Mesendoderm (in vitro differentiated cells): ENCODE data around the gene CARD10.
A peak's percentile ranks its signal among the peaks of the same experiment; 100 is the strongest.
"Not testable (repeated sequence)": the region's sequence is repeated elsewhere in the genome, so short reads cannot be mapped to it uniquely, and the experiment has no call there.

ENCODE experiments used
- DNase-seq: peaks from one replicate; pipeline ENCODE4 v3.0.0; 2013
- H2AK5ac ChIP-seq: 2 replicates; pipeline ENCODE4 v1.6.1; 2013; ENCODE audit warnings: low read length, inconsistent platforms
- H2BK120ac ChIP-seq: 2 replicates; pipeline ENCODE4 v1.6.1; 2013; ENCODE audit warnings: low read depth, mild to moderate bottlenecking, low read length, moderate library complexity, mixed read lengths
- H2BK15ac ChIP-seq: replicated peaks from 2 replicates; pipeline ENCODE4 v1.6.1; 2013; ENCODE audit warnings: low read depth, mild to moderate bottlenecking, moderate library complexity
- H2BK5ac ChIP-seq: 2 replicates; pipeline ENCODE4 v1.6.1; 2013; ENCODE audit warnings: low read length, inconsistent platforms
- H3K18ac ChIP-seq: 2 replicates; pipeline ENCODE4 v1.6.1; 2013; ENCODE audit warnings: mild to moderate bottlenecking, low read length, mixed read lengths
- H3K23ac ChIP-seq: one replicate; pipeline ENCODE4 v1.6.1; 2013; ENCODE audit warnings: low read length
- H3K27ac ChIP-seq: 2 replicates; pipeline ENCODE4 v1.5.1; 2013; ENCODE audit warnings: low read depth, mild to moderate bottlenecking, inconsistent platforms, low read length, moderate library complexity
- H3K27me3 ChIP-seq: 2 replicates; pipeline ENCODE4 v1.6.1; 2013; ENCODE audit warnings: low read length, control low read depth, mild to moderate bottlenecking, inconsistent platforms; ENCODE audit not compliant: insufficient read depth, poor library complexity
- H3K36me3 ChIP-seq: 2 replicates; pipeline ENCODE4 v1.6.1; 2013; ENCODE audit warnings: low read length, inconsistent platforms; ENCODE audit not compliant: control insufficient read depth, insufficient read depth
- H3K4ac ChIP-seq: one replicate; pipeline ENCODE4 v1.6.1; 2013; ENCODE audit warnings: low read depth, mild to moderate bottlenecking, low read length, moderate library complexity
- H3K4me1 ChIP-seq: 2 replicates; pipeline ENCODE4 v1.6.1; 2013; ENCODE audit warnings: low read depth, low read length, inconsistent platforms; ENCODE audit not compliant: control insufficient read depth
- H3K4me2 ChIP-seq: 2 replicates; pipeline ENCODE4 v1.6.1; 2013; ENCODE audit warnings: low read length
- H3K4me3 ChIP-seq: 2 replicates; pipeline ENCODE4 v1.5.1; 2013; ENCODE audit warnings: mild to moderate bottlenecking, low read length
- H3K56ac ChIP-seq: one replicate; pipeline ENCODE4 v1.6.1; 2013; ENCODE audit warnings: low read length
- H3K79me1 ChIP-seq: 2 replicates; pipeline ENCODE4 v1.6.1; 2013; ENCODE audit warnings: low read length, inconsistent platforms
- H3K79me2 ChIP-seq: 2 replicates; pipeline ENCODE4 v1.6.1; 2013; ENCODE audit warnings: mild to moderate bottlenecking, low read length; ENCODE audit not compliant: control insufficient read depth, insufficient read depth
- H3K9ac ChIP-seq: 2 replicates; pipeline ENCODE4 v1.6.1; 2013; ENCODE audit warnings: low read length, inconsistent platforms
- H4K5ac ChIP-seq: one replicate; pipeline ENCODE4 v1.6.1; 2013; ENCODE audit warnings: low read length
- H4K8ac ChIP-seq: one replicate; pipeline ENCODE4 v1.6.1; 2013; ENCODE audit warnings: low read depth, mild to moderate bottlenecking, control low read depth, low read length, moderate library complexity
- WGBS: extraction: QIAGEN DNeasy Blood & Tissue Kit; methylation state at CpG from one replicate; pipeline ENCODE4 v1.1.7; 2013; ENCODE audit warnings: low lambda C conversion rate, missing lambda C conversion rate; ENCODE audit not compliant: insufficient coverage; ENCODE audit errors: extremely low coverage; 5-methylcytosine and 5-hydroxymethylcytosine counted together

Gene CARD10

GRCh38 chr22:37556710-37557109 lies 37.5 kb upstream of the CARD10 start:
- no peak overlapping the region for H3K4ac ChIP-seq
- H3K56ac ChIP-seq = peak overlapping the region; percentile 8
- no peak overlapping the region for H2AK5ac ChIP-seq
- no peak overlapping the region for H2BK120ac ChIP-seq
- no peak overlapping the region for H2BK5ac ChIP-seq
- no peak overlapping the region for H3K27ac ChIP-seq
- peaks cover 6% of the 10 kb centered on the region for H3K79me2 ChIP-seq
- H3K23ac ChIP-seq = no peak overlapping the region
- DNase-seq = peak; percentile 83
- WGBS = no CpG with 5 or more reads among the region's 5 CpGs
- H3K4me1 ChIP-seq = peaks cover 20% of the 10 kb centered on the region
- H2BK15ac ChIP-seq = no peak overlapping the region
- H3K36me3 ChIP-seq = no peaks in the 10 kb centered on the region
- H3K9ac ChIP-seq = no peak overlapping the region
- no peak overlapping the region for H4K8ac ChIP-seq
- H3K4me2 ChIP-seq = no peak overlapping the region
- H3K4me3 ChIP-seq = no peak overlapping the region
- no peak overlapping the region for H3K18ac ChIP-seq
- H3K79me1 ChIP-seq = peaks cover 4% of the 10 kb centered on the region
- no peak overlapping the region for H4K5ac ChIP-seq
- H3K27me3 ChIP-seq = no peaks in the 10 kb centered on the region

GRCh38 chr22:37555029-37555428 lies 35.8 kb upstream of the CARD10 start:
- no peak overlapping the region for H2AK5ac ChIP-seq
- no peak overlapping the region for H3K9ac ChIP-seq
- peaks cover 22% of the 10 kb centered on the region for H3K4me1 ChIP-seq
- no peak for DNase-seq
- no peak overlapping the region for H3K4me3 ChIP-seq
- no peak overlapping the region for H2BK120ac ChIP-seq
- H3K79me2 ChIP-seq = no peaks in the 10 kb centered on the region
- no peak overlapping the region for H3K23ac ChIP-seq
- H2BK5ac ChIP-seq = no peak overlapping the region
- H3K18ac ChIP-seq = no peak overlapping the region
- no peak overlapping the region for H4K5ac ChIP-seq
- H3K79me1 ChIP-seq = no peaks in the 10 kb centered on the region
- no peaks in the 10 kb centered on the region for H3K27me3 ChIP-seq
- H3K36me3 ChIP-seq = no peaks in the 10 kb centered on the region
- H3K4ac ChIP-seq = no peak overlapping the region
- H4K8ac ChIP-seq = no peak overlapping the region
- no peak overlapping the region for H3K4me2 ChIP-seq
- no peak overlapping the region for H3K56ac ChIP-seq
- no peak overlapping the region for H2BK15ac ChIP-seq
- no peak overlapping the region for H3K27ac ChIP-seq

DNA sequence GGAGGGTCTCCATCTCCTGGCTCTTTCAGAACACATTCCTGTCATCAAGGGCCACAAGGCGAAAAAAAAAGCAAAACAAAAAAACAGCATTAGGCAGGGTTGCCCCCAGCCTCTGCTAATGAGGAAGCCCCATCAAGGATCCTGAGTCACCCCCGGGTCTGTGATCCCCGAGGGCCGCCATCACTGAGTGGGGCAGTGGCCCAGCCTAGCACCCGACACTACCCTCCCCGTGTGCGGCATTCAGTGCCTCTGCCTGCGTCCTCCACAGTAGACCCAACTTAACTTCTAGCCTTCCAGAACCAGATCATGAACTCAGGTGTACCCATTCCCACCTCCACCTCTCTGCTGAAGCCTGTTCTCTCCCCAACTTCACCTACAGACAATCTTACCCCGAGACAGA lies 34.5 kb upstream of the CARD10 start:
- H3K23ac ChIP-seq = no peak overlapping the region
- H2BK120ac ChIP-seq = no peak overlapping the region
- H3K79me1 ChIP-seq = no peaks in the 10 kb centered on the region
- H3K27me3 ChIP-seq = no peaks in the 10 kb centered on the region
- no peak overlapping the region for H4K8ac ChIP-seq
- H3K56ac ChIP-seq = no peak overlapping the region
- H3K18ac ChIP-seq = no peak overlapping the region
- no peak overlapping the region for H3K4ac ChIP-seq
- peaks cover 20% of the 10 kb centered on the region for H3K4me1 ChIP-seq
- H2BK5ac ChIP-seq = no peak overlapping the region
- DNase-seq = no peak
- H3K79me2 ChIP-seq = no peaks in the 10 kb centered on the region
- H3K4me2 ChIP-seq = no peak overlapping the region
- no peak overlapping the region for H4K5ac ChIP-seq
- H2BK15ac ChIP-seq = no peak overlapping the region
- no peaks in the 10 kb centered on the region for H3K36me3 ChIP-seq
- H2AK5ac ChIP-seq = peak overlapping the region; percentile 2
- WGBS = no CpG with 5 or more reads among the region's 9 CpGs
- H3K4me3 ChIP-seq = no peak overlapping the region
- no peak overlapping the region for H3K9ac ChIP-seq
- H3K27ac ChIP-seq = no peak overlapping the region

- Histone ChIP-seq H2BK120ac (peak overlapping the region; percentile 31), H3K79me1 (no peaks in the 10 kb centered on the region), H3K79me2 (no peaks in the 10 kb centered on the region), H2BK5ac (peak overlapping the region; percentile 72), H3K4me1 (peaks cover 20% of the 10 kb centered on the region), H3K4ac (peak overlapping the region; percentile 74), H3K4me3 (no peak overlapping the region), H3K9ac (peak overlapping the region; percentile 46), H4K8ac (no peak overlapping the region), H3K4me2 (no peak overlapping the region), H2BK15ac (no peak overlapping the region), H4K5ac (no peak overlapping the region), H3K23ac (no peak overlapping the region), H2AK5ac (peak overlapping the region; percentile 97), H3K18ac (peak overlapping the region; percentile 75), H3K56ac (peak overlapping the region; percentile 82), H3K36me3 (no peaks in the 10 kb centered on the region), H3K27ac (peak overlapping the region; percentile 84), H3K27me3 (no peaks in the 10 kb centered on the region)
- peak; percentile 89 for DNase-seq
- no CpG with 5 or more reads among the region's 16 CpGs for WGBS
Observed at GRCh38 chr22:37552524-37553163, 33.4 kb upstream of the CARD10 start.

- H3K4me1 ChIP-seq = peaks cover 17% of the 10 kb centered on the region
- H3K79me1 ChIP-seq = no peaks in the 10 kb centered on the region
- H3K4me3 ChIP-seq = no peak overlapping the region
- peak overlapping the region; percentile 84 for H3K27ac ChIP-seq
- WGBS = no CpG with 5 or more reads among the region's 6 CpGs
- H2BK5ac ChIP-seq = peak overlapping the region; percentile 15
- no peak overlapping the region for H4K8ac ChIP-seq
- H3K18ac ChIP-seq = peak overlapping the region; percentile 75
- no peak for DNase-seq
- H3K79me2 ChIP-seq = no peaks in the 10 kb centered on the region
- peak overlapping the region; percentile 31 for H2BK120ac ChIP-seq
- H3K9ac ChIP-seq = peak overlapping the region; percentile 46
- no peaks in the 10 kb centered on the region for H3K36me3 ChIP-seq
- no peaks in the 10 kb centered on the region for H3K27me3 ChIP-seq
- no peak overlapping the region for H2BK15ac ChIP-seq
- no peak overlapping the region for H3K4me2 ChIP-seq
- H3K23ac ChIP-seq = no peak overlapping the region
- peak overlapping the region; percentile 82 for H3K56ac ChIP-seq
- no peak overlapping the region for H4K5ac ChIP-seq
- H2AK5ac ChIP-seq = peak overlapping the region; percentile 28
- H3K4ac ChIP-seq = peak overlapping the region; percentile 74
Observed at GRCh38 chr22:37551981-37552380, 32.8 kb upstream of the CARD10 start.

- H3K4ac ChIP-seq, H3K27me3 ChIP-seq, H3K79me1 ChIP-seq, H3K27ac ChIP-seq, H3K4me3 ChIP-seq, H2BK5ac ChIP-seq, DNase-seq, H3K4me2 ChIP-seq, H2BK15ac ChIP-seq, H3K23ac ChIP-seq, H2BK120ac ChIP-seq, H4K8ac ChIP-seq, H3K56ac ChIP-seq, H4K5ac ChIP-seq, H3K9ac ChIP-seq, H3K18ac ChIP-seq, H3K79me2 ChIP-seq, H3K36me3 ChIP-seq: not testable (repeated sequence)
- peaks cover 14% of the 10 kb centered on the region for H3K4me1 ChIP-seq
- H2AK5ac ChIP-seq = peak overlapping the region; percentile 94
- WGBS = no CpG with 5 or more reads among the region's 9 CpGs
Observed at GRCh38 chr22:37550921-37551320, 31.7 kb upstream of the CARD10 start.
